H1 (cell line): Measurements from ENCODE around the gene SPTBN4. TPM values are rescaled to one million over a fixed set of nuclear protein-coding genes. Genes with fewer than 3 reads are reported as not detected.
A peak's percentile ranks its signal among the peaks of the same experiment; 100 is the strongest.

Experiments used
- CBX8 ChIP-seq: fragments of 300-800, 300-1000 bp; sonication (generic); IDR thresholded peaks from 2 replicates; pipeline ENCODE4 v1.7.1; 2016; ENCODE audit warnings: low read depth, low read length, borderline replicate concordance
- EP300 ChIP-seq, 2 experiments: IDR thresholded peaks; 1 replicate in 1 of 2; 2 replicates in 1 of 2; pipeline ENCODE4 v1.6.1; 2011 to 2012; ENCODE audit warnings: low read depth in 2 of 2, low read length in 2 of 2, mild to moderate bottlenecking in 2 of 2, borderline replicate concordance in 1 of 2, inconsistent platforms in 1 of 2, moderate library complexity in 1 of 2
- EZH2 ChIP-seq: fragments of 200-600 bp; sonication (generic); IDR thresholded peaks from 2 replicates; pipeline ENCODE4 v1.7.1; 2012; ENCODE audit warnings: low read depth, mild to moderate bottlenecking, moderate library complexity, low read length, inconsistent platforms; ENCODE audit not compliant: severe bottlenecking
- HDAC2 ChIP-seq, 2 experiments: fragments of 300-600 bp in 1 of 2; sonication (generic) in 1 of 2; IDR thresholded peaks; 2 replicates each; pipeline ENCODE4 v1.6.1; 2011 to 2012; ENCODE audit warnings: low read depth in 2 of 2, low read length in 2 of 2, mild to moderate bottlenecking in 2 of 2, moderate library complexity in 2 of 2, borderline replicate concordance in 1 of 2, inconsistent platforms in 1 of 2
- HDAC6 ChIP-seq: IDR thresholded peaks from one replicate; pipeline ENCODE4 v1.7.1; 2012; ENCODE audit warnings: low read depth, mild to moderate bottlenecking, inconsistent platforms, low read length, moderate library complexity
- SRF ChIP-seq: IDR thresholded peaks from 2 replicates; pipeline ENCODE4 v1.6.1; 2011; ENCODE audit warnings: mild to moderate bottlenecking, low read depth, low read length, moderate library complexity
- SUZ12 ChIP-seq: fragments of 200-600 bp; sonication (generic); IDR thresholded peaks from 2 replicates; pipeline ENCODE4 v1.6.1; 2012; ENCODE audit warnings: mild to moderate bottlenecking, inconsistent platforms, low read length, moderate library complexity, mixed read lengths
- polyA plus RNA-seq, 7 experiments: library from polyadenylated mRNA; depleted of rRNA in 3 of 7; stranded (reverse) in 5 of 7; unstranded in 2 of 7; fragments of >200 nt in 5 of 7; fragments of 200-250 nt in 2 of 7; gene quantifications; 1 replicate in 5 of 7; 2 replicates in 1 of 7; 4 replicates in 1 of 7; pipeline versions ENCODE4 v1.2.1 to v1.2.3, GENCODE V29; 2011 to 2013; ENCODE audit warnings: missing spikeins in 2 of 7, mixed read lengths in 2 of 7
- total RNA-seq: library from RNA; stranded (reverse); fragmentation: NEBNext Ultra II Directional; extraction: Animal tissue kit (Norgen Biotek cat#: 25700); gene quantifications from 2 replicates; pipeline ENCODE4 v1.2.1, GENCODE V29; 2021
- TF ChIP-seq, protein P1 (sequence below): IDR thresholded peaks from 2 replicates; pipeline ENCODE4 v1.6.1; 2011; ENCODE audit warnings: low read length, improper control_type of control experiment

The SPTBN4 gene
- total and polyA plus RNA-seq, 2 of the 8 experiments (the other 6 are each of a cell fraction or from before 2014, with no cell fraction given) = 1.9 to 3.0 TPM

DNA sequence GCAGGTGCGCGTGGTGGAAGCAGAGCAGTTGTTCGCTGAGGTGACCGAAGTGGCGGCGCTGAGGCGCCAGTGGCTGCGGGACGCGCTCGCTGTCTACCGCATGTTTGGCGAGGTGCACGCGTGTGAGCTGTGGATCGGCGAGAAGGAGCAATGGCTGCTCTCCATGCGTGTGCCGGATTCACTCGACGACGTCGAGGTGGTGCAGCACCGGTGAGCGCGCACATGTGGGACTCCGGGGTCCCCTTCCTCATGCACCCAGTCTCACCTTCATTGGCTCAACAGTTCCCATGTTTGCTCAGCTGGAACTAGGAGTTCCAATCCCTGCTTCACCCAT is 46.5 kb downstream of the SPTBN4 start (continued):
- TF ChIP-seq, protein P1, sequence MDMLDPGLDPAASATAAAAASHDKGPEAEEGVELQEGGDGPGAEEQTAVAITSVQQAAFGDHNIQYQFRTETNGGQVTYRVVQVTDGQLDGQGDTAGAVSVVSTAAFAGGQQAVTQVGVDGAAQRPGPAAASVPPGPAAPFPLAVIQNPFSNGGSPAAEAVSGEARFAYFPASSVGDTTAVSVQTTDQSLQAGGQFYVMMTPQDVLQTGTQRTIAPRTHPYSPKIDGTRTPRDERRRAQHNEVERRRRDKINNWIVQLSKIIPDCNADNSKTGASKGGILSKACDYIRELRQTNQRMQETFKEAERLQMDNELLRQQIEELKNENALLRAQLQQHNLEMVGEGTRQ = no peak
- no peak; a peak in 2 of 4 replicates for TF ChIP-seq HDAC2 (IDR thresholded peaks at IDR 0.05; ENCODE audit: borderline replicate concordance in 1 of 2, low read depth in 2 of 2, low read length in 2 of 2)
- TF ChIP-seq SRF = no peak
- TF ChIP-seq EP300 (IDR thresholded peaks at IDR 0.05; ENCODE audit: borderline replicate concordance in 1 of 2, low read depth in 2 of 2, low read length in 2 of 2) = no peak
- TF ChIP-seq SUZ12 = peak; percentile 46; the same call in 1 of the 2 replicates
- TF ChIP-seq CBX8 = no peak
- TF ChIP-seq HDAC6 = no peak
- TF ChIP-seq EZH2 = peak; percentile 41
